ENCODE measurements around the gene TIGD7.
"Not testable (repeated sequence)": the region's sequence is repeated elsewhere in the genome, so short reads cannot be mapped to it uniquely, and the experiment has no call there.

Gene TIGD7

DNA sequence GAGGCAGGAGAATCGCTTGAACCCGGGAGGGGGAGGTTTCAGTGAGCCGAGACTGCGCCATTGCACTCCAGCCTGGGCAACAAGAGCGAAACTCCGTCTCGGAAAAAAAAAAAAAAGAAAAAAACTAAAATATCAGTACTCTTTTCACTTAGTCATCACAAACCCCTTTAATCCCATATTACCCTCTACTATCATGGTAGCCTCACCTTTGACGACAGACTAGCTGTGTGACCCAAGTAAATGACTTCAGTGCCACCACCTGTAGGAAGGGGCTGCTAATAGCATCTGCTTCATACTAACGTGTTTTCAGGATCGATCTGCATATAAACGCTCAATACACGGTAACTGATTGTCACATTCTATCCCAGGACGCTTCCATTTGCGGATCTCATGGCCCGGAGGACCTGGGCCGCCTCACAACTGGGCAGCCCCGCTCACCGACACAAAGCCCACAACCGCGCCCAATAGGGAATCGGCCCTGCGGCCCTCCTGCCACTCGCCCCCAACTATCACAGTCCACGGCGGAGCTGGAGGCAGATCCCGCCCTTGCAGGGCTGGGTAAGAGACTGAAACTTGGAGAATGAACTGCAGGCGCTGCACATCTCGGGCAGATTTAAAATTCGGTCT lies 23.0 kb downstream of the TIGD7 start:
- DNase-seq = no peak

DNA sequence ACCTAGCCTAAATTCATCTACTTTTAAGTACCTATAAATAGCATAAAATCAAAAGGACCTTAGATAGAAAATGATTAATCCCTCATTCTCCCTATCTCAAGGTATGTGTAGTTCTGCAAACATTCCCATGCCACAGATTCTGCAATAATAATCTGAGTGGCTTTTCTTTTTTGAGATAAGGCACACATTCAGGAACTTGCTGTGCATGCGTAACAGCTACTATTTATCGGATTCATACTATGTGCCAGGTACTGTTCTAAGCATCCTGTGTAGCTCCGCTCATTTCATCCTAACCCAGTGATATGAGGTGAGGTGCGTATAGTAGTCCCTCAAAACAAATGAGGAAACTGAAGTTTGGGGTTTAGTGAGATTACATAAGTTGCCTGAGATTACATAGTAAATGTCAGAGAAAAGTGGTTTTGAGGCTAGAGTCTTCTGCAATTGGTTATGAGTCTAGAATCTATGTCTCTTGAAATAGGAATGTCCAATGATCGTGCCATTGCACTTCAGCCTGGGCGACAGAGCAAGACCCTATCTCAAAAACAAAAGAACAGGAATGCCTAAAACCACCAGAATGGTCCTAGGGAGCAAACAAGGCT lies 23.9 kb downstream of the TIGD7 start:
- no peak for DNase-seq

DNA sequence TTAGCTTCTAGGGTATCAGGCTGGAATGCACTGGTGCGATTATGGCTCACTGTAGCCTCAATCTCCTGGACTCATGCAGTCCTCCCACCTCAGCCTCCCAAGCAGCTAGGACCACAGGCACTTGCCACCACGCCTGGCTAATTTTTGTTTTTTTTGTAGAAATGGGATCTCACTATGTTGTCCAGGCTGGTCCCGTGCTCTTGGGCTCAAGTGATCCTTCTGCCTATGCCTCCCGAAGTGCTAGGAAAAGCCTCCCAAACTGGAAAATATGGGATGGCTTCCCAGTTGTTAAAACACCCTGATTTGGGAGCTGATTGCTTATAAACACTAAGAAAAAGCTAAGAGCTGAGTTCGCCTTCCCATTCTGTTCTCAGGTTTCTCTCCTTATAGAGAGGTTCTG lies 28.6 kb downstream of the TIGD7 start:
- DNase-seq = no peak

- DNase-seq = no peak
Observed at GRCh38 chr16:3274947-3275346, 30.3 kb downstream of the TIGD7 start.

GRCh38 chr16:3274490-3274889 lies 30.7 kb downstream of the TIGD7 start:
- DNase-seq = no peak

- DNase-seq = not testable (repeated sequence)
Observed at GRCh38 chr16:3271281-3271680, 33.9 kb downstream of the TIGD7 start.

- not testable (repeated sequence) for DNase-seq
Observed at GRCh38 chr16:3270718-3271117, 34.5 kb downstream of the TIGD7 start.

DNA sequence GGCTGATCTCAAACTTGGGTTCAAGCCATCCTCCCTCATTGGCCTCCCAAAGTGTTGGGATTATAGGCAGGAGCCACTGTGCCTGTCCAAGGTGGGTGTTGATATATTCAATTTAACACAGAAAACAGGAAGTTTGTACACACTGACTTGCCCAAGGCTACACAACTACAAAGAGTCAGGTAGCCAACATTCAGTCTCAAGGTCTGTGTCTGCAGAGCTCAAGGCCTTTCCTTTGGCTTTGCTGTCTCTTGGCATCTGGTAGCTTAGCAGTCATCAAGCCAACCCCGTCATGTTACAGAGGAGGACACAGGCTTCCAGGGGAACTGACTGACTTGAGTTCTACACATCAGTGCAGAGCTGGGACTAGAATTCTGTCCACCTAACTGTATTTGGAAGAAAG lies 36.9 kb downstream of the TIGD7 start:
- no peak for DNase-seq

DNA sequence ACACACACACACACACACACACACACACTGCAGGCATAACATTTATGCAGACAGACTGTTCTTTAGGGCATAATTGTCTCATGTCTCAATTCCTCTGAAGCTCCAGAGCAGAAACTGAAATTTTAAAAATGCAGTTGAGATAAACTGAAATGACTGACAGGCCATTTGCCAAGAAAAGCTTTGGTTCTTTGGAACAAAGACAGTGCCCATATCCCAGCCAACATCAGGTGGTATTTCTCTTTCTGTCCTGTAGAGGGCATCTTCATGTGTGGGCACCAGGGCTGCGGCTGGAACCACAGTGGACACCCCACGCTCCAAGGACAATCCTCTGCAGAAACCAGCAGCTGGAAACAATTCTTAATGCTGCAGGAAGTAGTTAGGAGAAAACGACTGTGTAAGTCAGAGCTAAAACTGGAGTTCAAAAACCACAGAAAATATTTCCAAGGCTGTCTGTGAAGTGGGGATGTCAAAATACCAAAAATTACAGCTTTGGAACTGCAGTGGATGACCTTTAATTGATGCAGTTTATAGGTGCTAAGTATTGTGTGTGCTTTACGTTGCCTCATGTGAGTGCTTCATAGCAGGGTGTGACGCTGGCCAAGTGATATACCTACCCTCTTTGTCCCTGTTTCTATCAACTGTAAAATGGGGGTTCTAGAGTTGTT lies 38.2 kb downstream of the TIGD7 start:
- no peak for DNase-seq

DNA sequence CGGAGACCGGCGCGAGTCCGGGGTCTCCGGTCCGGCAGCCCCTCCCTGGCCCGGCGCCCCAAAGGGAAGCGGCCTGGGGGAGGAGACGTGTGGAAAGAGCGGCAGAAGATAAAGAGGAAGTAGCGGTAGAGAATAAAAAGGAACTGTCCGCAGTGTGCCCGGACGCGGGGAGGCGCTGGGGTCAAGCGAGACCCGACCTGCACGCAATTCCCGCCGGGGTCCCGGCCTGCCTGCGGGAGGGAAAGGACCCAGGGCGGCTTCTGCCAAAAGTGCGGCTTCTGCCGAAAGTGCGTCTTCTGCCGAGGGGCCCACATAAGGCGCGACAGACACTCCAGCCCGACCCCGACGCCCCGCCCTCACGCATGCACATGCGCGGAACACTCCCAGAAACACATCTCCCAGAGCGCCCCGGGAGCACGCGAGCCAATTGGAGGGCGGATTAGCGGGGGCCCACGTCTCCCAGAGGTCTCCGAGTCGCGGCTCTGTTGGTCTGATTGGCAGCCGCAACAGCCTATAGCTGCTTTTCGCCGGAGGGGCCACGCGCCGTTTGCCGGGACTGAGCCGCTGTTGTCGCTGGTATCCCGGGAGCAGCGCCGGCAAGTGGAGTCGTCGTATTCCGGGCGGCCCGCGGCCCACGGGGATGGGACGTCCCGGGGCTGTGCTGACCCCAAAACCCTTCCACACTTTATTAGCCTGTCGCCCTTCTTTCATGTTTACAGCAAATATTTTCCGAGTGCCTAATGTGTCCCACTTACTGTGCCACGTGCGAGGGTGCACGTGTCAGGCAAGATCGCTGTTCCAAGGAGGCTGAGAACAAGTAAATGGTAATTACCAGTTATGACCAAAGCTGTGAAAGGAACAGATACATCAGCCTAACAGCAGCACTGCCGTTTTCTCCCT lies 40.8 kb downstream of the TIGD7 start:
- DNase-seq = peak; percentile 99

DNA sequence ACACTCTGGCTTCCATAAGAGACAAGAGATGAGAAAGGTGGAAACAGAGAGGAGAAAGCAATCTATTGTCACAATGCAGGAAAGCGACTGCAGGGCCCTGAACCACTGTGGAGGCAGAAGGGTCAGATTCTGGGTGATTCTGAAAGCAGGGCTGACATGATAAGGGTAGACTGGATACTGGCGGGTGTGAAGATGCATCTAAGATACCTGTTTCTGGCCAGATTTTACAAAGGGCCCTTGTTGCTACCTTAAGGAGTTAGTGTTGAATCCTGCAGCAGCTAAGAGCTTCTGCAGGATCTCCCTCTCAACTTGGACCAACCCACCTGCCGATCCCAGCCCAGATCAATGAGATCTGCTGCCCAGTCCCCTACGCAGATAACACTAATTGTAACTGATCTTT lies 42.7 kb downstream of the TIGD7 start:
- DNase-seq = no peak

DNA sequence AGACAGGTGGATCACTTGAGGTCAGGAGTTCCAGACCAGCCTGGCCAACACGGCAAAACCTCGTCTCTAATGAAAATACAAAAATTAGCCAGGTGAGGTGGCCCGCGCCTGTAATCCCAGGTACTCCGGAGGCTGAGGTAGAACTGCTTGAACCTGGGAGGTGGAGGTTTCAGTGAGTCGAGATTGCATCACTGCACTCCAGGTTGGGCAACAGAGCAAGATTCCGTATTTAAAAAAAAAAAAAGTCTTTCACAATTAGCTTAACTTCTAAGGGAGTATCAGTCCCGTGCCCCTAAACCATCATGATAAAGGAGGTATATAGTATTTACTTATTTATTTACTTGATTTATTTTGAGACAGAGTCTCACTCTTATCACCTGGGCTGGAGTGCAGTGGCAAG lies 45.4 kb downstream of the TIGD7 start:
- DNase-seq = no peak

- no peak for DNase-seq
Observed at GRCh38 chr16:3256866-3257465, 48.3 kb downstream of the TIGD7 start.

- no peak for DNase-seq
Observed at GRCh38 chr16:3256146-3256865, 48.9 kb downstream of the TIGD7 start, which contains the start of gene MEFV. TSS of gene MEFV (minus strand) at chr16:3256633. CDS start at chr16:3256587, 46 bp downstream.

DNA sequence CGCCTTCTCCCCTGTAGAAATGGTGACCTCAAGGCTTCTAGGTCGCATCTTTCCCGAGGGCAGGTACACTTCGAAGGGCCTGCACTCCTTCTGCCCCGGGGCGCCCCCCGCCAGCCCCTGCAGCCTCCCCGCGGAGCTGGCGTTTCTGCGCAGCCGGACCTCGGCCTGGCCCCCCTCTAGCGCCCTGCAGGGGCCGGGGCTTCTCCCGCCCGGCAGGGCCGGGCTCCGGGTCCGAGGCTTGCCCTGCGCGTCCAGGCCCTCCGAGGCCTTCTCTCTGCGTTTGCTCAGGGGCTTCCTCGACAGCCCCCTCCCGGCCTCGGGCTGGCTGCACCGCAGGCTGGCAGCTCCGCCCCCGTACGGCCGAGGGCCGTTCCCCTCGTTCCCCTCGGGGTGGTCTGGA lies 50.9 kb downstream of the TIGD7 start:
- no peak for DNase-seq

DNA sequence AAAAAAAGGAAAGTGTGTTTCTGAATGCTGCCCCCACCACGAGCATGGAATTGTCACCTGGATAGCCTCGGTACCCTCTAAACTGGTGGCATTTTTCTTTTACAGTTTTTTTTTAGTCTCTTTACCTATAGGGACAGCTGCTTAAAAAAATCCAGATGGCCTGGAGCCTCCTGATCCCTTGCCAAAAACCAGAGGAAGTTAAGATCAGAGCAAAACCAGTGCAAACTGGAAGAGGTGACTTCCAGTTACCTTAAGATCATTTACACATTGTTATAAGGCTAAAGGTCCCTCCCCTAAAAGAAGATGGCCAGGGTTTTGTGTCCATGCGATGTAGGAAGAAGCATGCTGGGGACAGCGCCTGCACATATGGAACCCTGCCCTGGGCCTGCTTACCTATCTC lies 52.3 kb downstream of the TIGD7 start:
- DNase-seq = no peak

DNA sequence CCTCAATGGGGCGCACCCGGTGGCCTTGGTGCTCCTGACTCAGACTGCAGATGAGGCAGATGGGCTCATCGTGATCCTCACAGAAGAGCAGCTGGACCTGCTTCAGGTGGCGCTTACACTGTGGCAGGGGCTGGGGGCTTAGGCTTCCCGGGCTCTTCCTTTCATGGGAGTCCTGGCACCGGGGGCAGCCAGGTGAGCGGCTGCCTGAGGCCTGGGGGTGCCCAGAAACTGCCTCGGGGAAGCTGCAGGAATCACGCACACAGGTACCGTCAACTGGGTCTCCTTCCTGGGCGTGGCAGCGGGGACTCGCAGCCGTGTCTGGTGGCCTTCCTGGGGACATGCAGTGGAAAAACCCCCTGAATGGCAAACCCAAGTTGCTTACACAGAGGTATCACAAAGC lies 55.8 kb downstream of the TIGD7 start:
- DNase-seq = no peak

DNA sequence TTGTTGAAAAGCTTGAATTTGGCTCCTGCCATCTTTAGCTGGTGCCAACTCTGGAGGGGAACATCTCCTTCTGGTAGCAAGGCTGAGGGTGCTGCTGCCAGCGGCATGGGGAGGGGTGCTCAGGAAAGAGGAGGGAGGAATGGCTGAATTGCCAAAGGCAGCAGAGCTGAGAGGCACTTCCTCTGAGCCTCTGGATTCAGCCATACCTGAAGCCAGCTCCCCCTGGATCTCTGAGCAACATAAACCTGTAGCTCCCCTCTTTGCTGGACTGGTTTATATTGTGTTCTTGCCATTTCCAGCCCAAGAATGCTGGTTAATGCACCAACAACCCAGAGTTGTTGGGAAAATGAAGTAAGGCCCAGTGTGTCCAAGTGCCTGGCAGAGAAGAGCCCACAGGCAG lies 56.2 kb downstream of the TIGD7 start:
- no peak for DNase-seq
